Loucy (cell line): ENCODE measurements around the gene NAV2.

Experiments used
- H2AFZ ChIP-seq: fragments of 200-600 bp; sonication (generic); 2 replicates; pipeline ENCODE4 v1.6.0; 2016; ENCODE audit warnings: antibody characterized with exemption, mild to moderate bottlenecking, low read length, moderate library complexity
- H3F3A ChIP-seq: fragments of 200-600 bp; 2 replicates; pipeline ENCODE4 v1.6.0; 2016; ENCODE audit warnings: antibody characterized with exemption, low read depth, mild to moderate bottlenecking
- H3K27me3 ChIP-seq: fragments of 200-600 bp; sonication (generic); 2 replicates; pipeline ENCODE4 v1.6.1; 2014; ENCODE audit warnings: low read length, mild to moderate bottlenecking; ENCODE audit not compliant: insufficient read depth, poor library complexity, severe bottlenecking
- H3K36me3 ChIP-seq: fragments of 200-600 bp; sonication (generic); 2 replicates; pipeline ENCODE4 v1.6.1; 2016; ENCODE audit warnings: low read length; ENCODE audit not compliant: insufficient read depth
- H3K4me1 ChIP-seq: fragments of 200-600 bp; sonication (generic); 2 replicates; pipeline ENCODE4 v1.5.1; 2014; ENCODE audit warnings: low read length, mild to moderate bottlenecking; ENCODE audit not compliant: insufficient read depth, poor library complexity, severe bottlenecking
- H3K4me2 ChIP-seq: fragments of 200-600 bp; sonication (generic); 2 replicates; pipeline ENCODE4 v1.6.0; 2014; ENCODE audit warnings: antibody characterized with exemption, low read length, low read depth, mild to moderate bottlenecking; ENCODE audit not compliant: poor library complexity, severe bottlenecking
- H3K4me3 ChIP-seq: fragments of 200-600 bp; sonication (generic); 2 replicates; pipeline ENCODE4 v1.5.1; 2014; ENCODE audit warnings: low read length, mild to moderate bottlenecking, mixed read lengths; ENCODE audit not compliant: poor library complexity, severe bottlenecking
- H3K79me2 ChIP-seq: fragments of 200-600 bp; sonication (generic); 2 replicates; pipeline ENCODE4 v1.6.1; 2014; ENCODE audit warnings: low read length; ENCODE audit not compliant: insufficient read depth
- H3K9ac ChIP-seq: fragments of 200-600 bp; sonication (generic); 2 replicates; pipeline ENCODE4 v1.6.0; 2014; ENCODE audit warnings: mild to moderate bottlenecking, low read depth, low read length, moderate library complexity; ENCODE audit not compliant: poor library complexity, severe bottlenecking
- H3K9me2 ChIP-seq: fragments of 200-600 bp; sonication (generic); replicated peaks from 2 replicates; pipeline ENCODE4 v1.6.1; 2016; ENCODE audit warnings: low read depth, low read length, mixed read lengths
- H3K9me3 ChIP-seq: fragments of 200-600 bp; sonication (generic); 2 replicates; pipeline ENCODE4 v1.6.1; 2014; ENCODE audit warnings: mild to moderate bottlenecking, antibody characterized with exemption, low read length, low read depth; ENCODE audit not compliant: insufficient read depth
- H4K20me1 ChIP-seq: fragments of 200-600 bp; sonication (generic); 2 replicates; pipeline ENCODE4 v1.6.0; 2014; ENCODE audit warnings: antibody characterized with exemption, low read length, mild to moderate bottlenecking; ENCODE audit not compliant: insufficient read depth, poor library complexity, severe bottlenecking
- CTCF ChIP-seq: fragments of 200-600 bp; sonication (generic); conservative IDR thresholded peaks from 2 replicates; pipeline ENCODE4 v1.5.1; 2014; ENCODE audit warnings: mild to moderate bottlenecking, antibody characterized with exemption, low read length
- EZH2phosphoT487 ChIP-seq: fragments of 200-600 bp; IDR thresholded peaks from 2 replicates; pipeline ENCODE4 v1.6.1; 2018; ENCODE audit warnings: antibody characterized with exemption, mild to moderate bottlenecking, moderate library complexity, borderline replicate concordance

Gene NAV2

GRCh38 chr11:20066783-20067156 lies 354.1 kb downstream of the NAV2 start:
- Histone ChIP-seq H3K9me3 (no peaks in the 10 kb centered on the region), H3K27me3 (no peaks in the 10 kb centered on the region), H3K4me2 (no peak overlapping the region), H3K9ac (no peak overlapping the region), H4K20me1 (no peaks in the 10 kb centered on the region), H3K36me3 (no peaks in the 10 kb centered on the region), H3F3A (no peaks in the 10 kb centered on the region), H3K4me3 (no peak overlapping the region), H3K79me2 (no peaks in the 10 kb centered on the region), H2AFZ (0 out of 2 replicates have a peak overlapping the region, but pooled peaks have one; percentile 34), H3K4me1 (no peaks in the 10 kb centered on the region), H3K9me2 (no peaks in the 10 kb centered on the region)
- TF ChIP-seq EZH2phosphoT487 (no peak), CTCF (no peak)

- TF ChIP-seq EZH2phosphoT487: no peak
- TF ChIP-seq CTCF: no peak
- Histone ChIP-seq H3K36me3 (no peaks in the 10 kb centered on the region), H3K79me2 (no peaks in the 10 kb centered on the region), H3K4me1 (no peaks in the 10 kb centered on the region), H3K4me3 (no peak overlapping the region), H3K4me2 (no peak overlapping the region), H4K20me1 (no peaks in the 10 kb centered on the region), H3K9me2 (no peaks in the 10 kb centered on the region), H3K9ac (no peak overlapping the region), H3K9me3 (no peaks in the 10 kb centered on the region), H3K27me3 (no peaks in the 10 kb centered on the region), H3F3A (no peaks in the 10 kb centered on the region), H2AFZ (no peak overlapping the region)
These were observed 355.0 kb downstream of the NAV2 start for GRCh38 chr11:20067665-20068064.

GRCh38 chr11:20068691-20069090 lies 356.1 kb downstream of the NAV2 start:
- H3K27me3 ChIP-seq: no peaks in the 10 kb centered on the region
- no peaks in the 10 kb centered on the region for H4K20me1 ChIP-seq
- no peaks in the 10 kb centered on the region for H3K36me3 ChIP-seq
- H3K4me1 ChIP-seq: no peaks in the 10 kb centered on the region
- no peaks in the 10 kb centered on the region for H3F3A ChIP-seq
- H3K79me2 ChIP-seq: no peaks in the 10 kb centered on the region
- no peak overlapping the region for H3K9ac ChIP-seq
- H2AFZ ChIP-seq: no peak overlapping the region
- H3K9me2 ChIP-seq: no peaks in the 10 kb centered on the region
- TF ChIP-seq EZH2phosphoT487: no peak
- TF ChIP-seq CTCF: no peak
- H3K4me3 ChIP-seq: no peak overlapping the region
- H3K9me3 ChIP-seq: no peaks in the 10 kb centered on the region
- H3K4me2 ChIP-seq: no peak overlapping the region
